LNCAP (cell line): ENCODE results near the gene FBLN2.

Experiments used
- CTCF ChIP-seq: fragments of 450-650 bp; IDR thresholded peaks from 2 replicates; pipeline ENCODE4 v1.5.1; 2017; ENCODE audit warnings: mild to moderate bottlenecking

Gene FBLN2

DNA sequence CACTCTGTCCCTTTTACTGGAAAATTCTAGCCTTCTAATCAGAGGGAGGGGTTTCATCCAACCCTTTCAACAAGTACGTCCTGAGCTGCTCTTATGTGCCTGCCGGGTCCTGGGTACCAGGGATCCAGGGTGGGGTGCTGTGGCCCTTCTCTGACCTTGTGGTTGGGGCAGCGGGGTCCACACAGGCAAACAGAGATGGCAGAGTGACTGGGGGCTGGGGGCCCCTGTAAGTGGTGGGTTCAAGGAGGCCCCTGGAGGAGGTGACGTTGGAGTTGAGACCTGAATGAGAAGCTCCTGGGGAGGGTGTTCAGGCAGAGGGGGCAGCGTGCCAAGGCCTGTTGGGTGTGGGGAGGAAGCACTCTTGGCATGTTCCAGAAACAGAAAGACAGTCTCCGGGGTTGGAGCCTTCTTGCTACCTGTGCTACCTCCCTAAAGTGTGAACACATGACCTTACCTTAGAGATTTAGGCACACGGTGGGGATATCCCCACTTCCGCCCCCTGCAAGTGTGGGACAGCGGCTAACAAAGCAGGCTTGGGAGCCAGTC, 78.1 kb downstream of the FBLN2 start:
- TF ChIP-seq CTCF = no peak

DNA sequence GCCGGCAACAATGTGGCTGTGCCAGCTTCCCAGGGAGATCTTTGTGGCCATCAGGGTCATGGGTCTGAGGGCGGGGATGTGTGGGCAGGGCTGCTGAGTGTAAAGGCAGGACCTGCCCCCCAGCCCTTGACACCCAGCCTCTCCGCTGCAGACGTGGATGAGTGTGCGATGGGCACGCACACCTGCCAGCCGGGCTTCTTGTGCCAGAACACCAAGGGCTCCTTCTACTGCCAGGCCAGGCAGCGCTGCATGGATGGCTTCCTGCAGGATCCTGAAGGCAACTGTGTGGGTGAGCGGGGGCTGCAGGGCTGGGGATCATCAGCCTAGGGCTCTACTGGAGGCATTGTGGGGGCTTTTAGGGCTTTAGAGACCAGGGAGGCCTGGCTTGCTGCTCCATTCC, 78.8 kb downstream of the FBLN2 start:
- no peak for TF ChIP-seq CTCF

DNA sequence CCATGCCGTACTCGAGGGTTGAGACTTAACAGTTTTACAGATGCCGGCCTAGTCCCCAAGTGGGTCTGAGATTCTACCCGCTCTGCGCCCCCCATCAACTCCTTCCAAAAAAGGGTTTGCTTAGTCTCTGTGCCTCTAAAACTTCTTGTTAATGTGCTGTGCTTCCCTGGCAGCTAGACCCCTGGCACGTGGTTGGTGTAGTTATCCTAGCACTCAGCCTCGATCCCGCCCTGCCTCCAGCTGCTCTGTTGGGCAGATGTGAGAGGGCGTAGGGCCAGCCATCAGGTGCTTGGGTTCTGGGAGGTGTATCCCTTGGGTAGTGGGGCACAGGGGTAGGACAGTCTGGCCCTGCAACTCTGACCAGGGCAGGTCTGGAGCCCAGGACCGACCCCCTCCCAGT, 79.5 kb downstream of the FBLN2 start:
- TF ChIP-seq CTCF = no peak

GRCh38 chr3:13628841-13629551, 80.1 kb downstream of the FBLN2 start:
- no peak for TF ChIP-seq CTCF

DNA sequence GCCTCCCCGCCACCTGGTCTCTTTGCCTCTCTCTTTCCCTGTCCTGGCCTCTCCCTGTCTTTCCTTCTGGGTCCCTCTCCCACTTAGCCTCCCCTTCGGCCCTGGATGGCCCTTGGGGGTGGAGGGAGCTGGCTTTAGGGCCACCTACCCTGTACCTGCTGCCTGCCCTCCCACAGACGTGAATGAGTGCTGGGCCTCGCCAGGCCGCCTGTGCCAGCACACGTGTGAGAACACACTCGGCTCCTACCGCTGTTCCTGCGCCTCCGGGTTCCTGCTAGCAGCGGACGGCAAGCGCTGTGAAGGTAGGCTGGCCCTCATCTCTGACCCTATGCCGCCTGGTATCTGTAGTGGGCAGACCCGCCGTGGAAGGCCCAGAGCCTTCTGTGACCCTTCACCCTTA, 80.7 kb downstream of the FBLN2 start:
- no peak for TF ChIP-seq CTCF

- TF ChIP-seq CTCF = no peak
Observed at GRCh38 chr3:13631256-13631655, 82.3 kb downstream of the FBLN2 start.

GRCh38 chr3:13633176-13633575, 84.3 kb downstream of the FBLN2 start:
- no peak for TF ChIP-seq CTCF

DNA sequence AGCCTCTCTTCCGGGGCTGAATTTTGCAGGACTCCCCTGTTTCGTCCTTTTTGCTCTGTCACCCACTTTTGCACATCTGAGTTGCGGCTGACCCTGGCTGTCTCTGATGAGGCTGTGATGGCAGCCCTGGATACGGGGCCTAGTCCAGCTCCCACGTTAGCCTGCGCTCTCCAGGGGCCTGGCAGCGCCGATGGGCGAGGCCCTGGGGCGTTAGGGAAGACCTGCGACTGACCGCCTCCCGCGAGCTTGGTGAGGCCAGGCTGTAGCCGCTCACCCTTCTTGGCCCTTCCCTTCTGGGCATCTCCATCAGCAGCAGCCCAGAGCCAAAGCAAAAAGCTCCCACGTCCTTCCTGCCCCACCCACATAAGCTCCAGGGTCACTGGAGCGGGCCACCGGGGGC, 85.2 kb downstream of the FBLN2 start:
- no peak for TF ChIP-seq CTCF
